GM13976 (cell line): Measurements from ENCODE around the gene HNF4A.

Experiments used
- DNase-seq: peaks from one replicate; pipeline ENCODE4 v3.0.0; 2012; ENCODE audit warnings: low spot score
- in situ Hi-C: fragments of 300-500 bp; cut with MboI; formaldehyde crosslinking; loops from one replicate; pipeline ENCODE4 v1.12.0; 2022; ENCODE audit warnings: low sequenced_read_pairs, mixed read lengths, inconsistent platforms; ENCODE audit not compliant: unreplicated experiment
- TF ChIP-seq, protein P1 (sequence below): IDR thresholded peaks from 2 replicates; pipeline ENCODE4 v1.5.1; 2012; ENCODE audit warnings: borderline replicate concordance, mild to moderate bottlenecking; ENCODE audit not compliant: insufficient read depth; ENCODE audit errors: extremely low read depth, missing control alignments, control extremely low read depth

The HNF4A gene

DNA sequence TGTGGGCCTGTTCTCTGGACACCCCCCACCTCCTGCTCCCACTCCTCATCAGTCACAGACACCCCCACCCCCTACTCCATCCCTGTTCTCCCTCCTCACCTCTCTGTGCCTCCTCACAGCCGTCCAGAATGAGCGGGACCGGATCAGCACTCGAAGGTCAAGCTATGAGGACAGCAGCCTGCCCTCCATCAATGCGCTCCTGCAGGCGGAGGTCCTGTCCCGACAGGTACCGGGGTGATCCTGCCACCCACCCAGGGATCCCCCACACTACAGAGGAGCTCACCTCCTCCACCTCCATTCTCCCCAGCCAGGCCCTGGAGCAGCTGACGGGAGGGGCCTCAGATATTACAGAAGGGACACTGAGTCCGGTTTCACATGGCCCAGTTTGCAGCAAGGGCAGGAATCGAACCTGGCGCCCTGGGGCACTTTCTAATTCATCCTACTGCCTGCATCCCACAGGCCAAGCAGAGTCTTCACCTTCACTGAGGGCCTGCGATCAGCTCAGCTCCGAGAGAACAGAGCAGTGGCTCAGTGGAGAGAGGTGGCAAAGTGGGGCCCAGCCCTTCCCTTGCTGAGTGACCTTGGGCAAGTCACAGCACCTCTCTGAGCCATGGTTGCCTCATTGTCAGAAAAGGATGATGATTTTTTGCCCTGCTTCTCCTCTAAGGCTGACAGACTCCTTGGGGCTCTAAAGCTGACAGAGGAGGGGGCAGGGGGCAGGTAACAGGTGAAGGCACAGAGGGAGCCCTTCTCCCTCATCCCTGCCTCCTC, 58.3 kb downstream of the HNF4A start:
- TF ChIP-seq, protein P1, sequence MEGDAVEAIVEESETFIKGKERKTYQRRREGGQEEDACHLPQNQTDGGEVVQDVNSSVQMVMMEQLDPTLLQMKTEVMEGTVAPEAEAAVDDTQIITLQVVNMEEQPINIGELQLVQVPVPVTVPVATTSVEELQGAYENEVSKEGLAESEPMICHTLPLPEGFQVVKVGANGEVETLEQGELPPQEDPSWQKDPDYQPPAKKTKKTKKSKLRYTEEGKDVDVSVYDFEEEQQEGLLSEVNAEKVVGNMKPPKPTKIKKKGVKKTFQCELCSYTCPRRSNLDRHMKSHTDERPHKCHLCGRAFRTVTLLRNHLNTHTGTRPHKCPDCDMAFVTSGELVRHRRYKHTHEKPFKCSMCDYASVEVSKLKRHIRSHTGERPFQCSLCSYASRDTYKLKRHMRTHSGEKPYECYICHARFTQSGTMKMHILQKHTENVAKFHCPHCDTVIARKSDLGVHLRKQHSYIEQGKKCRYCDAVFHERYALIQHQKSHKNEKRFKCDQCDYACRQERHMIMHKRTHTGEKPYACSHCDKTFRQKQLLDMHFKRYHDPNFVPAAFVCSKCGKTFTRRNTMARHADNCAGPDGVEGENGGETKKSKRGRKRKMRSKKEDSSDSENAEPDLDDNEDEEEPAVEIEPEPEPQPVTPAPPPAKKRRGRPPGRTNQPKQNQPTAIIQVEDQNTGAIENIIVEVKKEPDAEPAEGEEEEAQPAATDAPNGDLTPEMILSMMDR, result no peak
- in situ Hi-C loops, result no loop called here
- DNase-seq, result no peak

DNA sequence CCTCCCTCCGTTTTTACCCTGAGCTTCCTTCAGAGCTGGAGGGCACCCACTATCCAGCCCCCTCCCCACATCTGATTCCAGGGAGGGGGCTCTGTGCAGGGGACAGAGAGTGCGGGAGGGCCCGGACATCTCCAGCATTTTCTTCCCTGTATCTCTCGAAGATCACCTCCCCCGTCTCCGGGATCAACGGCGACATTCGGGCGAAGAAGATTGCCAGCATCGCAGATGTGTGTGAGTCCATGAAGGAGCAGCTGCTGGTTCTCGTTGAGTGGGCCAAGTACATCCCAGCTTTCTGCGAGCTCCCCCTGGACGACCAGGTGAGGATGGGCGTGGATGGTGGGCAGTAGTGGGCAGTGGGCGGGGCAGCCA, 58.8 kb downstream of the HNF4A start:
- in situ Hi-C loops, result no loop called here
- no peak for DNase-seq
- TF ChIP-seq, protein P1, result no peak

DNA sequence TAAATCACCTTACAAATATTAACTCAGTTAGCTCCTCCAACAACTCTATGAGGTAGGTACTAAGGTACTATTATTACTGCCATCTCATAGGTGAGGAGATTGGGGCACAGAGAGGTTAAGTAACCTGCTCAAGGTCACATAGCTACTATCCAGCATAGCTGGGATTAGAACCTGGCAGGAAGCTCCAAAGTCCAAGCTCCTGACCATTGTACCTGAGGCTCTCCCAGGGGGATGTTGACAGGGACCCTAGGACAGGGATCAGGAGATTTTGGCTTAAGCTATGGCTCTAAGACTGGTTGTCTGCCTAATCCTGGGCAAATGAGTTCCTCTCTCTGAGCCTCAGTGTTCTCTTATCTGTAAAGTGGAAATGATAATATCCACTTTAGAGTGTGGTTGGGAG, 59.3 kb downstream of the HNF4A start:
- in situ Hi-C loops, result no loop called here
- DNase-seq, result no peak
- TF ChIP-seq, protein P1, result no peak

DNA sequence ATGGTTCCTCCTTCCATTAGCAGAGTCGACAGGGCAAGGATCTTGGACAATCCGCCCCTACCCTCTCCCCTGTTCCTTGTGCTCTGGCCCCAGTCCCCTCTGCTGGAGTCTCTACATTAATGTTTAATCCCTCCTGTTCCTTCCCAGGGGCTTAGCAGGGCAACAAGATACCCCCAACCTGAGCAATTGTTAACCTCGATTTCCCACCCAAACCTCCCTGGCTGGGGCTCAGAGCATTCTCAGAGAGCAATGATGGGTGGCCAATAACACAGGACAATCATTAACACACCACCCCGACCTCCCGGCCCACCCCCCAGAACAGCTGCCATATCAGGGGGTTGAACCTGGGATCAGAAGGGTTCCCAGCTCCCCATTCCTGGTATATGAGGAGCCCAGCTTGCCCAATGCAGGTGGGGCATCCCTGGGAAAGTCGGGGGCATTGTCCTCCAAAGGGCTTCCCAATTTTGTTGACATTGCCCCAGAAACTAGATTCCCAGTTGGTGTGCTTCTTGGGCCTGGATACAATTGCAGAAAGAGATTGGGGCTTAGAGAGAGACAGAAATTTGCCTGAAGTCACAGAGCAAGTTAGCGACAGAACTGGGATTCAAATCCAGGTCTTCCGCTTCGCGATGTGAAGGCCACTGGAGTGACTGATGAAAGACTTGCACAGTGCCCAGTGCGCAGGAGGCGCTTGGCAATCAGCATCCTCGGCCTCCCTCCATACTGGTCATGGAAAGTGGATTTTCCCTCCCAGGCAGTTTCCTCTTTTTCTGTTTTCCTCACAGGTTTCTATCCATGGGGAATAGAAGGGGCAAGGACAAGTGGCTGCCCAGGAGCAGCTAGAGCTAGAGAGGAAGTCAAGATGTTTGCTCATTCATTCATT, 60.6 kb downstream of the HNF4A start:
- in situ Hi-C loops, result no loop called here
- TF ChIP-seq, protein P1, result no peak
- no peak for DNase-seq

DNA sequence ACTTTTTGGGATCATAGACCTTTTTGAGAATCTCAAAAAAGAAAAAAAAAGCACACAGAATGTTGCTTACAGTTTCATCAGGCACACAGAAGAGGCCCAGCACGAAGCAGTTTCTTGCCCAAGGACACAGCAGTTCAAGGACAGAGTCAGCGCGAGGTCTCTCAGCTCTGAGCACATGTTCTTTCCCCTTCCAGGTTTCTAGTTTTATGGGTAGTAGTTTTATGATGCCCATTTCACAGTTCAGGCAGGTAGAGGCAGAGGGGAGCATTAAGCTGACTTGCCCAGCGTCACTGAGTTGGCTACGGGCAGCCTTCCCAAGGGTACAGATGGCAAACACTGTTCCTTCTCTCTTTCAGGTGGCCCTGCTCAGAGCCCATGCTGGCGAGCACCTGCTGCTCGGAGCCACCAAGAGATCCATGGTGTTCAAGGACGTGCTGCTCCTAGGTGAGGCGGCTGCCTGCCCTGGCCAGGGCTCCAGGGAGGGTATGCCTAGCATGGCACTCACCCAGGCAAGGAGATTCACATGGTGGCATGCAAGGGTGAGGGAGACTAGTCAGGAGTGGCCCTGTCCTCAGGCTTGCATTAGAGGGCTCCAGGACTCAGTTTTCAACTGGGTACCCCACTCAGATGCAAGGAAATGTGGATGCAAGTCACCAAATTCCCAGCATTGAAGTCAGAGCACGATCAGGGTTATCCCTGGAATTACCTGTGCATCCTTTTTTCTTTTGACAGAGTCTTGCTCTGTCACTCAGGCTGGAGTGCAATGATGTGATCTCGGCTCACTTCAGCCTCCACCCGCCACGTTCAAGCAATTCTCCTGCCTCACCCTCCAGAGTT, 62.8 kb downstream of the HNF4A start:
- in situ Hi-C loops, result no loop called here
- DNase-seq, result no peak
- TF ChIP-seq, protein P1, result no peak
